Type B pancreatic cell (in vitro differentiated cells): ENCODE results near the gene TRAF2. TPM values are rescaled to one million over a fixed set of nuclear protein-coding genes. Genes with fewer than 3 reads are reported as not detected.
"Not testable (repeated sequence)": the region's sequence is repeated elsewhere in the genome, so short reads cannot be mapped to it uniquely, and the experiment has no call there.

Experiments used
- DNase-seq: peaks from one replicate; pipeline ENCODE4 v3.0.0; 2021; ENCODE audit warnings: mixed read lengths; ENCODE audit not compliant: unreplicated experiment; ENCODE audit errors: extremely low spot score
- H3K27ac Mint-ChIP-seq: 2 replicates; pipeline ENCODE4 v1.8.0; 2021; ENCODE audit warnings: mild to moderate bottlenecking, mixed read lengths
- H3K27me3 Mint-ChIP-seq: 2 replicates; pipeline ENCODE4 v1.8.0; 2021; ENCODE audit warnings: mixed read lengths
- H3K36me3 Mint-ChIP-seq: 2 replicates; pipeline ENCODE4 v1.8.0; 2021; ENCODE audit warnings: mixed read lengths
- H3K4me1 Mint-ChIP-seq: one replicate; pipeline ENCODE4 v1.8.0; 2021; ENCODE audit warnings: mixed read lengths; ENCODE audit not compliant: unreplicated experiment
- H3K4me3 Mint-ChIP-seq: 2 replicates; pipeline ENCODE4 v1.8.0; 2021; ENCODE audit warnings: mild to moderate bottlenecking, mixed read lengths
- H3K9me3 Mint-ChIP-seq: 2 replicates; pipeline ENCODE4 v1.8.0; 2021; ENCODE audit warnings: mixed read lengths
- total RNA-seq: library from RNA; stranded (reverse); gene quantifications from 2 replicates; pipeline ENCODE4 v1.2.1, GENCODE V29; 2021; ENCODE audit warnings: low replicate concordance
- TF ChIP-seq, protein P1 (sequence below): fragments of 200-600 bp; sonication (generic); conservative IDR thresholded peaks from 2 replicates; pipeline ENCODE4 v1.5.0; 2021; ENCODE audit warnings: antibody characterized with exemption, mild to moderate bottlenecking

Gene TRAF2
- total RNA-seq, 1 donor from 2014 or later = 22.3 TPM

DNA sequence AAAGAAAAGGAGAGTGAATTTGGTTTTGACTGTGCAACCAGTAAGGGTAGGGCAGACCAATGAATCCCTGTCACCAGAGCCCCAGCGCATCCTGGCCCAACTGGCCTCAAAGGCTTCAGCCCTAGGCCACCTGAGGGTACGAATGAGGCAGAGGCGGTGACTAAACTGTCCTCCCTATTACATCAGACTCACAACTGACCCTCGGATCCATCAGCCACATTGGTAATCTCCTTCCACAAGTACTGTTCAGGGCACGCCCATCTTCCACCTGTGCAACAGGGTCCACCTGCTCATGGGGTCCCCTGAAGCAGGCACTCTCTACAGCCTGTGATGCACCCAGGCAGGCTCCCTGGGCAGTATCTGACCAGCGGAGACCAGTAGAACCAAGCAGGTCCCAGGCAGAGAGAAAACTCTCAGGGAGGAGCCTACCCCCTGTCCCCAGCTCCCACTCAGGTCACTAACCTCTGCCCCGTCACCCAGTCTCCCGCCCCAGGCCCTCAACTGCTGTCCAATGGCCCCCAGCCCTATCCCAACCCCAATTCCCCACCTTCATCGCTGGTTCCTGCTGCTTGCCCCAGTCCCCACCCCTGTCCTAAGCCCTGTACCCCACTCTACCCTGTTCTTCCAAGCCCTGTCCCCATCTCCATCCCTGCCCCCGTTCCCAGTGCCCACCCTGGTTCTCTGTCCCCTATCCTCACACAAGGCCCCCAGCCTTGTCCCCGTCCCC, 21.1 kb upstream of the TRAF2 start:
- H3K9me3 Mint-ChIP-seq = peaks cover 6% of the 10 kb centered on the region
- H3K4me1 Mint-ChIP-seq = no peaks in the 10 kb centered on the region
- no peak for DNase-seq
- H3K4me3 Mint-ChIP-seq = peak overlapping the region; percentile 87
- H3K27me3 Mint-ChIP-seq = no peaks in the 10 kb centered on the region
- H3K27ac Mint-ChIP-seq = peak overlapping the region; percentile 46
- H3K36me3 Mint-ChIP-seq = peaks cover 9% of the 10 kb centered on the region
- TF ChIP-seq, protein P1, sequence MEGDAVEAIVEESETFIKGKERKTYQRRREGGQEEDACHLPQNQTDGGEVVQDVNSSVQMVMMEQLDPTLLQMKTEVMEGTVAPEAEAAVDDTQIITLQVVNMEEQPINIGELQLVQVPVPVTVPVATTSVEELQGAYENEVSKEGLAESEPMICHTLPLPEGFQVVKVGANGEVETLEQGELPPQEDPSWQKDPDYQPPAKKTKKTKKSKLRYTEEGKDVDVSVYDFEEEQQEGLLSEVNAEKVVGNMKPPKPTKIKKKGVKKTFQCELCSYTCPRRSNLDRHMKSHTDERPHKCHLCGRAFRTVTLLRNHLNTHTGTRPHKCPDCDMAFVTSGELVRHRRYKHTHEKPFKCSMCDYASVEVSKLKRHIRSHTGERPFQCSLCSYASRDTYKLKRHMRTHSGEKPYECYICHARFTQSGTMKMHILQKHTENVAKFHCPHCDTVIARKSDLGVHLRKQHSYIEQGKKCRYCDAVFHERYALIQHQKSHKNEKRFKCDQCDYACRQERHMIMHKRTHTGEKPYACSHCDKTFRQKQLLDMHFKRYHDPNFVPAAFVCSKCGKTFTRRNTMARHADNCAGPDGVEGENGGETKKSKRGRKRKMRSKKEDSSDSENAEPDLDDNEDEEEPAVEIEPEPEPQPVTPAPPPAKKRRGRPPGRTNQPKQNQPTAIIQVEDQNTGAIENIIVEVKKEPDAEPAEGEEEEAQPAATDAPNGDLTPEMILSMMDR = no peak

DNA sequence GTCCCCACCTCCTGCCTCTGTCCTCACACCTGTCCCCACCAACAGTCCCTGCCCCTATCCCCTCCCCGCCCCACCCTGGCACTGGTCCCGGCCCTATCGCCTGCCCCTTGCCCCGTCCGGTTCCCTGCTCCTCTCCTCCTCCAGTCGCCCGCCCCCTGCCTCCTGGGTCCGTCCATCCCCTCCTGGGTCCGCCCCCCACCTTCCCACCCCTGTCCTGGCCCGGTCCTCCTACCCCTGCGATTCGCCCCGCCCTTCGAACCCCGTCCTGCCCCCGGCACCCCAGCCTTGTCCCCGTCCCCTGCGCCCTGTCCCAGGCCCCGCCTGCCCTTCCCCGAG, 20.6 kb upstream of the TRAF2 start:
- Mint-ChIP-seq H3K9me3 (peaks cover 6% of the 10 kb centered on the region), H3K4me1 (no peaks in the 10 kb centered on the region), H3K4me3 (peak overlapping the region; percentile 87), H3K27me3 (no peaks in the 10 kb centered on the region), H3K36me3 (peaks cover 9% of the 10 kb centered on the region), H3K27ac (peak overlapping the region; percentile 62)
- DNase-seq = no peak
- TF ChIP-seq, protein P1 = no peak

DNA sequence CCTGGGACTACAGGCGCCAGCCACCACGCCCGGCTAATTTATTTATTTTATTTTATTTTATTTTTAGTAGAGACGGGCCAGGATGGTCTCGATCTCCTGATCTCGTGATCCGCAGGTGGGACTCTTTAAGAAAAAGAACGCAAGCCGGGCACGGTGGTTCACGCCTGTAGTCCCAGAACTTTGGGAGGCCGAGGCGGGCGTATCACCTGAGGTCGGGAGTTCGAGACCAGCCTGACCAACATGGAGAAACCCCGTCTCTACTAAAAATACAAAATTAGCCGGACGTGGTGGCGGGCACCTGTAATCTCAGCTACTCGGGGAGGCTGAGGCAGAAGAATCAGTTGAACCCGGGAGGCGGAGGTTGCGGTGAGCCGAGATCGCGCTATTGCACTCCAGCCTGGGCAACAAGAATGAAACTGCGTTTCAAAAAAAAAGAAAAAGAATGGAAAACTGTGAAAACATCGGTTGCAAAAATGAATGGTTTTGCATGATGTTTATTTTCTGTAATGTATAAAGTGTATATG, 19.4 kb upstream of the TRAF2 start:
- not testable (repeated sequence) for DNase-seq, H3K27me3 Mint-ChIP-seq, H3K4me1 Mint-ChIP-seq, H3K36me3 Mint-ChIP-seq, H3K9me3 Mint-ChIP-seq, H3K27ac Mint-ChIP-seq
- H3K4me3 Mint-ChIP-seq = peak overlapping the region; percentile 78

DNA sequence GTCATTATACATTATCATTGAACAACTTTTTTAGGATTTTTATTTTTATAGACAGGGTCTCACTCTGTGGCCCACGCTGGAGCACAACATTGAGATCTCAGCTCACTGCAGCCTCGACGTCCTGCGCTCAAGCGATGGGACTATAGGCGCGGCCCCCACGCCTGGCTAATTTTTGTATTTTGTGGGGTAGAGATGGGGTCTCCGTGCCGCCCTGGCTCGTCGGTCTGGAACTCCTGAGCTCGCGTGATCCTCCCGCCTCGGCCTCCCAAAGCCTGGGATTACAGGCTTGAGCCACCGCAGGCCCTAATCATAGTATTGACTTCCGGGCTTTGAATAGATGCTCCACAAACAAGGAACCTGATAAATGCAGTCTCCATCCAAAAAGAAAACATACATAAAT, 18.8 kb upstream of the TRAF2 start:
- H3K27me3 Mint-ChIP-seq = no peaks in the 10 kb centered on the region

DNA sequence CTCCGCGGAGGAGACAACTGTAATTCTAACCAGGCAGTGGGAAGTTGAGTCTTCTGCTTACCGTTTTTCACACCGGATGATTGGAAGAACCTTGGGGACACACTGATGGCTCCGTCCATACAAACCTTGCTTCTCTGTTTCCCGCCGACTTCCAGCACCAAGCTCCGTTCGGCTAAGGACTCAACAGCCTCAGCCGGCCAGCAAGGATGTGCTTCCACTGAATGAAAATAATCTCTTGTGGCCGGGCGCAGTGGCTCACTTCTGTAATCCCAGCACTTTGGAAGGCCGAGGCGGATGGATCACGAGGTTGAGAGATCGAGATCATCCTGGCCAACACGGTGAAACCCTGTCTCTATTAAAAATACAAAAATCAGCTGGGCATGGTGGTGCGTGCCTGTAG, 18.4 kb upstream of the TRAF2 start:
- Mint-ChIP-seq H3K27ac (no peak overlapping the region), H3K27me3 (no peaks in the 10 kb centered on the region), H3K4me1 (no peaks in the 10 kb centered on the region), H3K9me3 (peaks cover 6% of the 10 kb centered on the region), H3K4me3 (peak overlapping the region; percentile 75), H3K36me3 (peaks cover 9% of the 10 kb centered on the region)
- TF ChIP-seq, protein P1 = no peak
- no peak for DNase-seq

More for the DNA sequence above, 18.8 kb upstream of the TRAF2 start:
- TF ChIP-seq, protein P1 = no peak
- no peak for DNase-seq
- H3K27ac Mint-ChIP-seq = no peak overlapping the region
- H3K4me1 Mint-ChIP-seq = no peaks in the 10 kb centered on the region
- peak overlapping the region; percentile 65 for H3K4me3 Mint-ChIP-seq
- peaks cover 6% of the 10 kb centered on the region for H3K9me3 Mint-ChIP-seq
- peaks cover 9% of the 10 kb centered on the region for H3K36me3 Mint-ChIP-seq

DNA sequence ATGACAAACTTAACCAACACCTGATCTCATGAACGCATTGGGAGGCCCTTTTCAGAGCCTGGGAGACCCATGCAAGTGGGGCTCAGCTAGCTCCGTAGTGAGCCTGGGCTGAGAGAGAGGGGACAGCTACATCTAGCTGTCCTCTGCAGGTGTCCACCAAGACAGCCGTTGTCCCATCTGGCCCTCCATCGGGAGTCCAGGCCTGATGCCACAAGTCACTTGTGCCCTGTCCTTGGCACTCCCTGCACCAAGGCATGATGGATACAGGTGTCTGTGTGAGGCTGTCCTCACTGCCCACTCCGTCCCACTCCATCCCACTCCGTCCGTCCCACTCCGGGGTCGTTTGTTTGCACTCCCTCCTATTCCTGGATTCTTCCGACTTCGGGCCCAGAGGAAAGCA, 17.7 kb upstream of the TRAF2 start:
- Mint-ChIP-seq H3K27me3 (no peaks in the 10 kb centered on the region), H3K9me3 (peaks cover 6% of the 10 kb centered on the region), H3K36me3 (peaks cover 9% of the 10 kb centered on the region), H3K27ac (peak overlapping the region; percentile 26), H3K4me1 (no peaks in the 10 kb centered on the region), H3K4me3 (peak overlapping the region; percentile 75)
- DNase-seq = no peak
- TF ChIP-seq, protein P1 = no peak

DNA sequence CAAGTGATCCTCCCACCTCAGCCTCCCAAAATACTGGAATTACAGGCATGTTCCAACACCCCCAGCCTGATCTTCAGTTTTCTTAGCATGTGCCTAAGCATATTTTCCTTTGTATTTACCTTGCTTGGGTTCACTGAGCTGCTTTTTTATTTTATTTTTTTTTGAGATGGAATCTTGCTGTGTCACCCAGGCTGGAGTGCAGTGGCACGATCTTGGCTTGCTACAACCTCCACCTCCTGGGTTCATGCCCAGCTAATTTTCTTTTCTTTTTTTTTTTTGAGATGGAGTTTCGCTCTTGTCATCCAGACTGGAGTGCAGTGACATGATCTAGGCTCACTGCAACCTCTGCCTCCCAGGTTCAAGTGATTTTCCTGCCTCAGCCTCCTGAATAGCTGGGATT, 16.7 kb upstream of the TRAF2 start:
- DNase-seq, H3K4me1 Mint-ChIP-seq, H3K27ac Mint-ChIP-seq, H3K9me3 Mint-ChIP-seq, H3K36me3 Mint-ChIP-seq, H3K27me3 Mint-ChIP-seq, H3K4me3 Mint-ChIP-seq: not testable (repeated sequence)
